Measurements from ENCODE around the gene CBFA2T2. TPM values are rescaled to one million over a fixed set of nuclear protein-coding genes. Genes with fewer than 3 reads are reported as not detected.
"Not testable (repeated sequence)": the region's sequence is repeated elsewhere in the genome, so short reads cannot be mapped to it uniquely, and the experiment has no call there.

CBFA2T2 gene
- total RNA-seq, 1 experiment from 2014 or later: 13.1 TPM

- BruUV-seq (replicated peaks): no TSS peak
- DNase-seq (ENCODE audit: low spot score): no peak
Measured at GRCh38 chr20:33629979-33630378, 140.1 kb downstream of the CBFA2T2 start.

DNA sequence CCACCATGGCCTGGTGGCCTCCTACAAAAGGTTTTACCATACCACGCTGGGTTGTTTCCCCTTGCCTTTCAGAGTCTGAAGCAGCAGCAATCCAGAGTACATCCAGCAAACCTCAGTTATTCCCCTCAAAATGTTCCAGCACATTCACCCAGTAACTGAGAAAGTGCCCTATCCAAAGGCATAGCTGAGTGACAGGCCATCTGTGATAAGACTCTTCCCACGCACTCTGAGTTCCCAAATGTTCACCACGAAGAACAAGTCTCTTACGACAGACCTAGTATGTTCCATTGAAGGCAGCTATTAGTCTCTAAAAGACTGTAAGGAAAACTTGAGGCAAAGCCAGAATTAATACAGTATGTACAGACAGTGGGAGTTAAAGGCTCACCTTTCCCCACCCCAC, 140.6 kb downstream of the CBFA2T2 start:
- Histone ChIP-seq H3K27ac (ENCODE audit: low read depth, low read length, poor library complexity, severe bottlenecking) (no peak overlapping the region), H3K4me1 (ENCODE audit: insufficient read depth, low read length, poor library complexity, severe bottlenecking) (no peaks in the 10 kb centered on the region), H3K4me3 (ENCODE audit: low read depth, low read length, poor library complexity, severe bottlenecking) (no peak overlapping the region), H3K9me3 (ENCODE audit: low read depth, low read length, poor library complexity, severe bottlenecking) (no peaks in the 10 kb centered on the region), H3K36me3 (ENCODE audit: insufficient read depth, low read length, poor library complexity, severe bottlenecking) (peaks cover 4% of the 10 kb centered on the region), H3K27me3 (replicated peaks; ENCODE audit: insufficient read depth, low read depth, low read length, poor library complexity) (no peaks in the 10 kb centered on the region)
- ChIA-PET POLR2A (ENCODE audit: low non-redundant PET) (no interaction called here), CTCF (no interaction called here)
- intact Hi-C loops (cut with micrococcal nuclease; ENCODE audit: unreplicated experiment): no loop called here
- TF ChIP-seq CTCF (conservative IDR thresholded peaks at IDR 0.05; ENCODE audit: low read depth, low read length): no peak
- TF ChIP-seq EZH2 (IDR thresholded peaks at IDR 0.05; ENCODE audit: borderline replicate concordance, low read depth, low read length, poor library complexity, severe bottlenecking): no peak
- DNase-seq (ENCODE audit: low spot score): no peak
- no TSS peak for BruUV-seq (replicated peaks)

More at GRCh38 chr20:33629979-33630378, 140.1 kb downstream of the CBFA2T2 start:
- intact Hi-C loops (cut with micrococcal nuclease; ENCODE audit: unreplicated experiment): no loop called here
- CTCF ChIA-PET: no interaction called here
- TF ChIP-seq CTCF (conservative IDR thresholded peaks at IDR 0.05; ENCODE audit: low read depth, low read length): no peak
- TF ChIP-seq EZH2 (IDR thresholded peaks at IDR 0.05; ENCODE audit: borderline replicate concordance, low read depth, low read length, poor library complexity, severe bottlenecking): no peak
- Histone ChIP-seq H3K4me1 (ENCODE audit: insufficient read depth, low read length, poor library complexity, severe bottlenecking) (no peaks in the 10 kb centered on the region), H3K4me3 (ENCODE audit: low read depth, low read length, poor library complexity, severe bottlenecking) (no peak overlapping the region), H3K27ac (ENCODE audit: low read depth, low read length, poor library complexity, severe bottlenecking) (no peak overlapping the region), H3K36me3 (ENCODE audit: insufficient read depth, low read length, poor library complexity, severe bottlenecking) (peaks cover 4% of the 10 kb centered on the region), H3K9me3 (ENCODE audit: low read depth, low read length, poor library complexity, severe bottlenecking) (no peaks in the 10 kb centered on the region), H3K27me3 (replicated peaks; ENCODE audit: insufficient read depth, low read depth, low read length, poor library complexity) (no peaks in the 10 kb centered on the region)
- POLR2A ChIA-PET (ENCODE audit: low non-redundant PET): no interaction called here

- H3K27me3 ChIP-seq (replicated peaks; ENCODE audit: insufficient read depth, low read depth, low read length, poor library complexity); H3K4me1 ChIP-seq (ENCODE audit: insufficient read depth, low read length, poor library complexity, severe bottlenecking); H3K36me3 ChIP-seq (ENCODE audit: insufficient read depth, low read length, poor library complexity, severe bottlenecking); BruUV-seq (replicated peaks); H3K4me3 ChIP-seq (ENCODE audit: low read depth, low read length, poor library complexity, severe bottlenecking); H3K9me3 ChIP-seq (ENCODE audit: low read depth, low read length, poor library complexity, severe bottlenecking); CTCF ChIA-PET; H3K27ac ChIP-seq (ENCODE audit: low read depth, low read length, poor library complexity, severe bottlenecking); DNase-seq (ENCODE audit: low spot score); POLR2A ChIA-PET (ENCODE audit: low non-redundant PET); intact Hi-C loops (cut with micrococcal nuclease; ENCODE audit: unreplicated experiment): not testable (repeated sequence)
Measured at GRCh38 chr20:33631910-33632309, 142.0 kb downstream of the CBFA2T2 start.

GRCh38 chr20:33635341-33635740, 145.4 kb downstream of the CBFA2T2 start:
- Histone ChIP-seq H3K27ac (ENCODE audit: low read depth, low read length, poor library complexity, severe bottlenecking) (no peak overlapping the region), H3K27me3 (replicated peaks; ENCODE audit: insufficient read depth, low read depth, low read length, poor library complexity) (no peaks in the 10 kb centered on the region), H3K36me3 (ENCODE audit: insufficient read depth, low read length, poor library complexity, severe bottlenecking) (peaks cover 6% of the 10 kb centered on the region), H3K4me3 (ENCODE audit: low read depth, low read length, poor library complexity, severe bottlenecking) (no peak overlapping the region), H3K4me1 (ENCODE audit: insufficient read depth, low read length, poor library complexity, severe bottlenecking) (no peaks in the 10 kb centered on the region), H3K9me3 (ENCODE audit: low read depth, low read length, poor library complexity, severe bottlenecking) (no peaks in the 10 kb centered on the region)
- TF ChIP-seq EZH2 (IDR thresholded peaks at IDR 0.05; ENCODE audit: borderline replicate concordance, low read depth, low read length, poor library complexity, severe bottlenecking) (no peak), CTCF (conservative IDR thresholded peaks at IDR 0.05; ENCODE audit: low read depth, low read length) (no peak)
- ChIA-PET CTCF (no interaction called here), POLR2A (ENCODE audit: low non-redundant PET) (no interaction called here)
- BruUV-seq (replicated peaks): no TSS peak
- intact Hi-C loops (cut with micrococcal nuclease; ENCODE audit: unreplicated experiment): no loop called here
- no peak for DNase-seq (ENCODE audit: low spot score)

All from A673 (cell line).